GM12878 (cell line): ENCODE measurements around the gene PDSS1. TPM values are rescaled to one million over a fixed set of nuclear protein-coding genes. Genes with fewer than 3 reads are reported as not detected.

Source experiments
- BHLHE40 ChIP-seq, 2 experiments: fragments of 450-650 bp in 1 of 2; IDR thresholded peaks; 2 replicates each; pipeline ENCODE4 v1.6.1; 2011 to 2017; ENCODE audit warnings: low read depth in 2 of 2, borderline replicate concordance in 1 of 2, improper control_type of control experiment in 1 of 2, low read length in 1 of 2, mild to moderate bottlenecking in 1 of 2
- EP300 ChIP-seq, 2 experiments: fragments of 150-350 bp in 1 of 2; IDR thresholded peaks; 2 replicates each; pipeline ENCODE4 v1.6.1; 2011 to 2012; ENCODE audit warnings: low read depth in 2 of 2, low read length in 2 of 2, borderline replicate concordance in 1 of 2, improper control_type of control experiment in 1 of 2, inconsistent platforms in 1 of 2; ENCODE audit not compliant: control insufficient read depth in 1 of 2
- EZH2 ChIP-seq: IDR thresholded peaks from 2 replicates; pipeline ENCODE4 v1.6.1; 2012; ENCODE audit warnings: low read depth, mild to moderate bottlenecking, control low read depth, inconsistent platforms, low read length, borderline replicate concordance; ENCODE audit not compliant: control insufficient read depth
- HDAC6 ChIP-seq: fragments of 200-600 bp; sonication (generic); IDR thresholded peaks from one replicate; pipeline ENCODE4 v1.8.0; 2017; ENCODE audit warnings: antibody characterized with exemption; ENCODE audit not compliant: unreplicated experiment
- STAT1 ChIP-seq: fragments of 450-650 bp; conservative IDR thresholded peaks from 2 replicates; pipeline ENCODE4 v1.6.1; 2014; ENCODE audit warnings: antibody characterized with exemption, mild to moderate bottlenecking
- TCF3 ChIP-seq: IDR thresholded peaks from 2 replicates; pipeline ENCODE4 v1.6.1; 2012; ENCODE audit warnings: low read depth, mild to moderate bottlenecking, low read length, borderline replicate concordance; ENCODE audit not compliant: insufficient read depth
- YBX1 ChIP-seq: fragments of 450-650 bp; IDR thresholded peaks from 2 replicates; pipeline ENCODE4 v1.6.1; 2016; ENCODE audit warnings: antibody characterized with exemption
- polyA plus RNA-seq, 11 experiments: library from polyadenylated mRNA; depleted of rRNA in 4 of 11; unstranded in 6 of 11; stranded (reverse) in 5 of 11; fragments of >200 nt; fragmentation: Nextera tagmentation in 4 of 11; fragmentation: Illumina TruSeq in 1 of 11; extraction: Ambion mirVana in 4 of 11; extraction: Trizol in 1 of 11; gene quantifications; 1 replicate in 1 of 11; 2 replicates in 10 of 11; pipeline versions ENCODE4 v1.2.1 to v1.2.3, GENCODE V29; 2011 to 2016; ENCODE audit warnings: inconsistent platforms in 2 of 11, missing spikeins in 2 of 11, low read depth in 1 of 11
- total RNA-seq, 4 experiments: library from RNA; depleted of rRNA in 3 of 4; stranded (reverse); fragments of >200 nt in 3 of 4; fragmentation: Illumina TruSeq in 1 of 4; extraction: Trizol in 1 of 4; gene quantifications; 2 replicates each; pipeline versions ENCODE4 v1.2.1 to v1.2.3, GENCODE V29; 2013 to 2021
- TF ChIP-seq, protein P1 (sequence below), 3 experiments: IDR thresholded peaks in 2 of 3; conservative IDR thresholded peaks in 1 of 3; 2 replicates each; pipeline ENCODE4 v1.5.1; 2011; ENCODE audit warnings: low read depth in 3 of 3, low read length in 3 of 3, mild to moderate bottlenecking in 3 of 3, control low read depth in 2 of 3, moderate library complexity in 2 of 3, inconsistent platforms in 1 of 3, mixed read lengths in 1 of 3; ENCODE audit not compliant: control insufficient read depth in 2 of 3, insufficient read depth in 1 of 3; ENCODE audit errors: extremely low read depth in 1 of 3
- TF ChIP-seq, protein P2 (sequence below): fragments of 450-650 bp; IDR thresholded peaks from 2 replicates; pipeline ENCODE4 v1.6.1; 2016; ENCODE audit warnings: mild to moderate bottlenecking

Gene PDSS1
- total and polyA plus RNA-seq, 10 of the 15 experiments (the other 5 are each of a cell fraction or from before 2014, with no cell fraction given) = 12.2 to 48.2 (median 35.9) TPM

DNA sequence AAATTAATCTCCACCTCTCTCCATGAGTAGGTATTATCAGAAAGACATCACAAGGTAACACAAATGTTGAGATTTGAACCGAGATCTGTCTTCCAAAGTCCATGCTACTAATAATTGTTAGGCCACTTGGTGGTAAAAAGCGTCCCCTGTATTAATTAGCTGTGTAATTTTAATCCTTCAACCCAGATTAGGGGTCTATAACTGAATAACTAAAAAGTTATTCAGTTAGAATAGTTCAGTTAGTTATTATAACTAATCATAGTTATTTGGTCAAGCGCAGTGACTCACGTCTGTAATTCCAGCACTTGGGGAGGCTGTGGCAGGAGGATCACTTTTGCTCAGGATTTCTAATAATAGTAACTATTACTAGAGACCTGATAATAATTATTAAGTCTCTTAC, 5.6 kb downstream of the PDSS1 start (continued):
- TF ChIP-seq, protein P1, sequence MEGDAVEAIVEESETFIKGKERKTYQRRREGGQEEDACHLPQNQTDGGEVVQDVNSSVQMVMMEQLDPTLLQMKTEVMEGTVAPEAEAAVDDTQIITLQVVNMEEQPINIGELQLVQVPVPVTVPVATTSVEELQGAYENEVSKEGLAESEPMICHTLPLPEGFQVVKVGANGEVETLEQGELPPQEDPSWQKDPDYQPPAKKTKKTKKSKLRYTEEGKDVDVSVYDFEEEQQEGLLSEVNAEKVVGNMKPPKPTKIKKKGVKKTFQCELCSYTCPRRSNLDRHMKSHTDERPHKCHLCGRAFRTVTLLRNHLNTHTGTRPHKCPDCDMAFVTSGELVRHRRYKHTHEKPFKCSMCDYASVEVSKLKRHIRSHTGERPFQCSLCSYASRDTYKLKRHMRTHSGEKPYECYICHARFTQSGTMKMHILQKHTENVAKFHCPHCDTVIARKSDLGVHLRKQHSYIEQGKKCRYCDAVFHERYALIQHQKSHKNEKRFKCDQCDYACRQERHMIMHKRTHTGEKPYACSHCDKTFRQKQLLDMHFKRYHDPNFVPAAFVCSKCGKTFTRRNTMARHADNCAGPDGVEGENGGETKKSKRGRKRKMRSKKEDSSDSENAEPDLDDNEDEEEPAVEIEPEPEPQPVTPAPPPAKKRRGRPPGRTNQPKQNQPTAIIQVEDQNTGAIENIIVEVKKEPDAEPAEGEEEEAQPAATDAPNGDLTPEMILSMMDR (IDR thresholded peaks at IDR 0.05 in 2 of 3, conservative IDR thresholded peaks at IDR 0.05 in 1 of 3; ENCODE audit: control insufficient read depth in 2 of 3, extremely low read depth in 1 of 3, insufficient read depth in 1 of 3, low read depth in 3 of 3, low read length in 3 of 3) = no peak
- no peak for TF ChIP-seq EZH2
- TF ChIP-seq STAT1 = no peak
- TF ChIP-seq BHLHE40 (IDR thresholded peaks at IDR 0.05; ENCODE audit: borderline replicate concordance in 1 of 2, low read depth in 2 of 2, low read length in 1 of 2) = no peak
- TF ChIP-seq YBX1 = no peak
- no peak for TF ChIP-seq TCF3
- no peak for TF ChIP-seq HDAC6
- TF ChIP-seq, protein P2, sequence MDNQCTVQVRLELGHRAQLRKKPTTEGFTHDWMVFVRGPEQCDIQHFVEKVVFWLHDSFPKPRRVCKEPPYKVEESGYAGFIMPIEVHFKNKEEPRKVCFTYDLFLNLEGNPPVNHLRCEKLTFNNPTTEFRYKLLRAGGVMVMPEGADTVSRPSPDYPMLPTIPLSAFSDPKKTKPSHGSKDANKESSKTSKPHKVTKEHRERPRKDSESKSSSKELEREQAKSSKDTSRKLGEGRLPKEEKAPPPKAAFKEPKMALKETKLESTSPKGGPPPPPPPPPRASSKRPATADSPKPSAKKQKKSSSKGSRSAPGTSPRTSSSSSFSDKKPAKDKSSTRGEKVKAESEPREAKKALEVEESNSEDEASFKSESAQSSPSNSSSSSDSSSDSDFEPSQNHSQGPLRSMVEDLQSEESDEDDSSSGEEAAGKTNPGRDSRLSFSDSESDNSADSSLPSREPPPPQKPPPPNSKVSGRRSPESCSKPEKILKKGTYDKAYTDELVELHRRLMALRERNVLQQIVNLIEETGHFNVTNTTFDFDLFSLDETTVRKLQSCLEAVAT = no peak
- no peak for TF ChIP-seq EP300 (IDR thresholded peaks at IDR 0.05; ENCODE audit: borderline replicate concordance in 1 of 2, control insufficient read depth in 1 of 2, low read depth in 2 of 2, low read length in 2 of 2)
- TF ChIP-seq, all 136 proteins: peak for 0
